Suppressor macrophage (primary cell): ENCODE measurements around the gene SEPHS2.
"Not testable (repeated sequence)": the region's sequence is repeated elsewhere in the genome, so short reads cannot be mapped to it uniquely, and the experiment has no call there.

ENCODE experiments used
- DNase-seq, 4 experiments: peaks; one replicate each; pipeline ENCODE4 v3.0.0-alpha.2; 2020 to 2022

The SEPHS2 gene

GRCh38 chr16:30398661-30399434 is 46.8 kb downstream of the SEPHS2 start:
- DNase-seq = no peak

- DNase-seq = no peak
Measured at GRCh38 chr16:30397776-30398660, 47.7 kb downstream of the SEPHS2 start.

- no peak for DNase-seq
Measured at GRCh38 chr16:30397056-30397455, 48.6 kb downstream of the SEPHS2 start.

GRCh38 chr16:30396627-30397026 is 49.0 kb downstream of the SEPHS2 start:
- not testable (repeated sequence) for DNase-seq

DNA sequence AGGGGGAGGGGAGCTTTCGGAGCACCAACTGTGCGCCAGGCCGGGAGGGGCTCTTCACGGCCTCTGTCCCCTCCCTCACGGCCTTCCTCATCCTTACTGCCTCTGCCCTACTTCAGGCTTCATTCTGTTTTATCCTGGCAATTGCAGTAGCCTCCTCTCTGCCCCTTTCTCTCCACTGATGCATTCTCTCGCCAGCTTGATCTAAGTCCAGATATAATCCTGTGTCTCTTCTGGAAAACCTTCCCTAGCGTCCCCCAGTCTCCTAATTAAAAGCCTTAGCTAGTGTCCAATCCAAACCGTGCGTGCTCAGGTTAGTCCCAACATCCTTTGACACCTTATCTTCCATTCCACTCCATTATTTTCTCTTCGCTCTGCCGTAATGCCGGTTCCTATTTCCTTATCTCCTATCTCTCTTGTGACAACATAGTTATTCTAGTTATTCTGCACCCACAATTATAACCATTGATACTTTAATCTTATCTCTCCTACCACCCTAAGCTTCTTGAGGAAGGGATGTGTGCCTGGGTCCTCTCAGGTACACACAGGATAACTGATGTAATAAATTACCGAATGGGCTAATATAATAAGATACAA is 49.6 kb downstream of the SEPHS2 start:
- no peak for DNase-seq

- DNase-seq = peak; percentile 73 to 91 (median 84)
Measured at GRCh38 chr16:30395155-30395991, 50.3 kb downstream of the SEPHS2 start, which contains the start of gene ZNF48. Gene ZNF48 (plus strand): TSS chr16:30395420. CDS start chr16:30395795, 375 bp downstream.

DNA sequence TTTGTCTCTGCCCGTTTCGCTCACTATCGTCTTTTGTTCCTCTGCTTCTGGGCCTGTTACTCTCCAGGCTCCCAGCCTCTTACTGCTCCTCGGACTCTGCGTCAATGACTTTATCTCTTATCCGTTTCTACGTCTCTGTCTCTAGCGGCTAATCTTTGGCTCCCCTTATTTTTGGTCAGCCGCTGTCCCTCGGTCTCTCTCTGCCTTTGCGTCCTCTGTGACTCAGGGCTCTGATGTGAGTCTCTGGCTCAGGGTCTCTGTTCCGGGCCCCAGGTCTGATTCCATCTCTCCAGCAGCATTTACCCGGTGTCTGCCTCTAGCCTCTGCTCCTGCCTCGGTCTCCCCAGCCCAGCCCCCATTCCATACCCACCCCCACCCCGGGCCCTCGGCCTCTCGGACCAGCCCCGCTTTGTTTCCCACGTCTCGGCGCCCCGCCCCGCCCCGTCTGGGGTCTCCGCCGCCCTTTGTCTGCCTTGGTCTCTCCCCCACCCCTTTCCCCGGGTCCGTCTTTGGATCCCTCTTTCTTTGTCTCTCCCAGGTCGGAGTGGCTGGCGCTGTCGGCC is 51.0 kb downstream of the SEPHS2 start:
- no peak for DNase-seq
